Measurements from ENCODE around the gene PLA2R1.

DNA sequence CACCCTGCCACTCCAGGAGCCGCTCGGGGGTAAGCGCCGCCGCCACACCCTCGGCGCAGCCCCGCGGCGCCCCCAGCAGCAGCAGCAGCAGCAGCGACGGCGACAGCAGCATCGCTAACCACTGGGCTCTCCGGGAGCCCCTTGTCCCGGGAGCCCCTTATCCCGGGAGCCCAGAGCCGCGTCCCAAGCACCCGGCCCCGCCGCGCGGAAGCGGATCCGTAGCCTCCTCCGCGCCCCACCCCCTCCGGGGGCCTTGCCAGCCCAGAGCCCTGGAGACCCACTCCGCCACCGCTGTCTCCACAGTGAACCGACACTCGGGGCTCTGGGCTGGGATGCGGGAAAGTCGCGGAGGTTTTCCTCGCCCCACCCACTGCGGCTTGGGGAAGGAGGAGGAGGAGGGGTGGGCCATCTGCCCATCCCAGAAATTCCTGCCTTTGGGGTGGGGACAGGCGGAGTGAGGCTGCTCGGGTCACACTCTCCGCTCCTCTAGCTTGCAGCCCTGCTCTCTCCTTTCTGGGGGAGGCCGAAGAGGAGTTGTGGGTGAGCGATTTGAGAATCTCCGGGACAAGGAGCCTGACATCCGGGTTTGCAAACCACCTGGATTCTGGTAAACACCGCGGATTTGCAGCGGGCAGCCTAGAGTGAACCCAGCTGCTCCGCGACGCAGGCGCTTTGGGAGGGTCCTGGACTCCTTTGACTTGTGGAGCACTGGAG lies at the start of gene PLA2R1:
- TF ChIP-seq, protein P1, sequence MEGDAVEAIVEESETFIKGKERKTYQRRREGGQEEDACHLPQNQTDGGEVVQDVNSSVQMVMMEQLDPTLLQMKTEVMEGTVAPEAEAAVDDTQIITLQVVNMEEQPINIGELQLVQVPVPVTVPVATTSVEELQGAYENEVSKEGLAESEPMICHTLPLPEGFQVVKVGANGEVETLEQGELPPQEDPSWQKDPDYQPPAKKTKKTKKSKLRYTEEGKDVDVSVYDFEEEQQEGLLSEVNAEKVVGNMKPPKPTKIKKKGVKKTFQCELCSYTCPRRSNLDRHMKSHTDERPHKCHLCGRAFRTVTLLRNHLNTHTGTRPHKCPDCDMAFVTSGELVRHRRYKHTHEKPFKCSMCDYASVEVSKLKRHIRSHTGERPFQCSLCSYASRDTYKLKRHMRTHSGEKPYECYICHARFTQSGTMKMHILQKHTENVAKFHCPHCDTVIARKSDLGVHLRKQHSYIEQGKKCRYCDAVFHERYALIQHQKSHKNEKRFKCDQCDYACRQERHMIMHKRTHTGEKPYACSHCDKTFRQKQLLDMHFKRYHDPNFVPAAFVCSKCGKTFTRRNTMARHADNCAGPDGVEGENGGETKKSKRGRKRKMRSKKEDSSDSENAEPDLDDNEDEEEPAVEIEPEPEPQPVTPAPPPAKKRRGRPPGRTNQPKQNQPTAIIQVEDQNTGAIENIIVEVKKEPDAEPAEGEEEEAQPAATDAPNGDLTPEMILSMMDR (IDR thresholded peaks at IDR 0.05; ENCODE audit: low read depth, low read length, poor library complexity, severe bottlenecking), result no peak
- no peak for TF ChIP-seq EZH2phosphoT487 (IDR thresholded peaks at IDR 0.05; ENCODE audit: borderline replicate concordance, low read length)
